Measurements from ENCODE around the gene DNM3.

- TF ChIP-seq POLR2A (IDR thresholded peaks at IDR 0.05) = no peak
- TF ChIP-seq POLR2AphosphoS5 (IDR thresholded peaks at IDR 0.05) = no peak
- no peak for TF ChIP-seq CTCF (IDR thresholded peaks at IDR 0.05)
- TF ChIP-seq EP300 (IDR thresholded peaks at IDR 0.05; ENCODE audit: low read depth) = no peak
Measured at GRCh38 chr1:172397221-172397620, 555.9 kb downstream of the DNM3 start.
